Renal cortex interstitium (tissue), 11 donors: Measurements from ENCODE around the gene SH3RF2. TPM values are rescaled to one million over a fixed set of nuclear protein-coding genes. Genes with fewer than 3 reads are reported as not detected.

ENCODE experiments used
- DNase-seq, 11 donors: peaks; one replicate each; pipeline ENCODE4 v3.0.0-alpha.2; 2013; ENCODE audit warnings: low read depth in 9 of 11, low spot score in 4 of 11; ENCODE audit errors: extremely low read depth in 1 of 11
- polyA plus RNA-seq, 3 donors: library from polyadenylated mRNA; unstranded; fragments of 120-200 nt; gene quantifications; one replicate each; pipeline ENCODE4 v1.2.1, GENCODE V29; 2013; ENCODE audit not compliant: insufficient read length in 3 of 3

Gene SH3RF2
- polyA plus RNA-seq, 3 donors = 4.6 to 5.9 (median 5.2) TPM

DNA sequence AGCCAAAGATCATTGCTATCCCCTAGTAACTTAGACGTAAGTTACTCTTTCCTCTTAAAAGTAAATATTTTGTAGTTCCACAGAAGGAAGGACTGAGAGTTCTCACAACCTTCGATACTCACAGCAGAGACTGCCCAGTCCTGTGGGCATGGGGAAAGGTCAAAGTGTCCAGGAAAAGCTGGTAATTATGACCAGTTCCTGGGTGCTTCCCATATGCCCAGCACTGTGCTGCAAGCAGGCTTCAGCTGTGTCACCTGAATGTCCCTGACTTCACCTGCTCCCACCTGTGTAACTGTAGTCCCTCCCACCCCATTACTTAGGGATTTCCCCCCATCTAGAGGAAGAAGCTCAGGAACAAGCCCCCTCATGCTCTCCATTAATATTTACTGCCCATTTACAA lies 18.0 kb upstream of the SH3RF2 start:
- no peak for DNase-seq

GRCh38 chr5:145919413-145919812 lies 17.0 kb upstream of the SH3RF2 start:
- no peak for DNase-seq

DNA sequence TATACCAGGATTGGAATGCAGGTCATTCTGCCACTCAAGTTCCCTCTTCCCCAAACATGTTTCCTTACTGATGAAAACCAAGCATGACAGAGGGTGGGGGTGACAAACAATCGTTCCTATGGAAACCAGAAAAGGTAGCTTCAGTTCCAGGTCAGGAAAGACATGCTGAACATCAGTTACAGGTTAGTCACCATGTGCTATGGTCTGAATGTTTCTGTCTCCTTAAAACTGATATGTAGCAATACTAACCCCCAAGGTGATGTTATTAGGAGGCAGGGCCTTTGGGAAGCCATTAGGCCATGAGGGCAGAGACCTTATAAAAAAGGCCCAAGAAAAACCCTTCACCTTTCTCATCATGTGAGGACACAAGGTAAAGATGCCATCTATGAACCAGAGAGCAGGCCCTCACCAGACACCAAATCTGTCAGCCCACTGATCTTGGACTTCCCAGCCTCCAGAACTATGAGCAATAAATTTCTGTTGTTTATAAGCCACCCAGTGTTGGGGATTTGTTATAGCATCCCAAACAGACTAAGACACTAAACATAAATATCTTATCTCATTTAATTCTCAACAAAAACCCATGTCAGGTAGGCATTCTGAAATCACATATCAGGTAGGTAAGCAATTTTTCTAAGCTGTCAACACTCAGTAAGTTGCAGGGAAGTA lies 15.7 kb upstream of the SH3RF2 start:
- DNase-seq = no peak

DNA sequence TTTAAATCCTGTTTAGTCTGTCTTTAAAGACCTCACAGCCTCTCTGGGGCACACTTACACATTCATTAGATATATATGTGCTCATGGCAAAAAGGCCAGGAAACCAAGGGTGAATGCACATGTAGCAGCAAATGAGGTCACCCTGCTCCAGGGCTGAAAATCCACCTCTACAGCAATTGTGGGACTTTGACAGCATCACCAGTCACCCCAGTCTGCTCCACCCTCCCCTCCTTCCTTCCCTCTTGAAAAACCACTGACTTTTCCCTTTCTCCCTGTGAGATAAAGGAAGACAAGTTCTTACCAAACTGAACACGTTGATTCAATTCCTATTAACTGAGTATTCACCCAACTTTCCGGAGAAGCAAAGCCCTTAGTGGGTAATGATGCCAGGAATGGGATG lies 15.2 kb upstream of the SH3RF2 start:
- no peak for DNase-seq

DNA sequence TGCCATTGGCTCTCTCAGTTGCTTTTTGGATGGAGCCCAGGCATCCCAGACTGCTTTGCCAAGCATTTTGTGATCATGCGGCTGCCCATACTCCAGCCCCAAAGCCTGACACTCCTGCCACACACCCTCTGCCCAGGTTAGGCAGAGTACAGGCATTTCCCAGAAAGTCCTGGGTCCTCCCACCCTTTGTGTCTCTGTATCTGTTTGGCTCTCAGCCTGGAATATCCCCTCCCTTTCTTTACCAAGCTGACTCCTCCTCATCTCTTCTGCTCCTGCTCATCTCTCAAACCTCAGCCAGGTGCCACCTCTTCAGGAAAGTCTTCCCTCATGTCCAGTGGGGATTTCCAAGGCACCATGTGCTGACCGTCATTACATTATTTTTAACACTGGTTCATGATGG lies 14.3 kb upstream of the SH3RF2 start:
- no peak for DNase-seq

GRCh38 chr5:145923405-145923804 lies 13.0 kb upstream of the SH3RF2 start:
- DNase-seq = no peak

GRCh38 chr5:145924849-145925248 lies 11.5 kb upstream of the SH3RF2 start:
- no peak for DNase-seq

GRCh38 chr5:145925353-145925752 lies 11.0 kb upstream of the SH3RF2 start:
- no peak for DNase-seq

GRCh38 chr5:145925803-145926202 lies 10.6 kb upstream of the SH3RF2 start:
- no peak for DNase-seq

- DNase-seq = no peak
Measured at GRCh38 chr5:145931718-145932117, 4.7 kb upstream of the SH3RF2 start.

DNA sequence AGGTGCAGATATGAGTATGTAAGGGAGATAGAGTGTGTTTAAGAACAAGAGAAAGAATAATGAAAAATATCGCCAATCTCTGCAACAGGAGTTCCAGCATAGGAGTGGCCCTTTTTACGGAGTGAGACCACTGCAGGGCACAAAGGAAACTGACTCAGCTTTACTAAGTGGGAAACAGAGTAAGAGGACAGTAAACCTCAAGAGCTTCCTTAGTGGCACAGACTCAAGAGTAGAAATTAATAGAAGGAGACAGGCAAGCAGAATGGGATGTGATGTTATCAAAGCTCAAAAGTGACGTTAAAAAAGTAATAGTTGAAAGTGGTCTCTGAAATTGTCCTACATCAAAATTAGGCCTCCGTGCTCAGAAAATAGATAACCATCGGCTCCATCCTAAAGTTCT lies 2.1 kb upstream of the SH3RF2 start:
- DNase-seq = no peak

DNA sequence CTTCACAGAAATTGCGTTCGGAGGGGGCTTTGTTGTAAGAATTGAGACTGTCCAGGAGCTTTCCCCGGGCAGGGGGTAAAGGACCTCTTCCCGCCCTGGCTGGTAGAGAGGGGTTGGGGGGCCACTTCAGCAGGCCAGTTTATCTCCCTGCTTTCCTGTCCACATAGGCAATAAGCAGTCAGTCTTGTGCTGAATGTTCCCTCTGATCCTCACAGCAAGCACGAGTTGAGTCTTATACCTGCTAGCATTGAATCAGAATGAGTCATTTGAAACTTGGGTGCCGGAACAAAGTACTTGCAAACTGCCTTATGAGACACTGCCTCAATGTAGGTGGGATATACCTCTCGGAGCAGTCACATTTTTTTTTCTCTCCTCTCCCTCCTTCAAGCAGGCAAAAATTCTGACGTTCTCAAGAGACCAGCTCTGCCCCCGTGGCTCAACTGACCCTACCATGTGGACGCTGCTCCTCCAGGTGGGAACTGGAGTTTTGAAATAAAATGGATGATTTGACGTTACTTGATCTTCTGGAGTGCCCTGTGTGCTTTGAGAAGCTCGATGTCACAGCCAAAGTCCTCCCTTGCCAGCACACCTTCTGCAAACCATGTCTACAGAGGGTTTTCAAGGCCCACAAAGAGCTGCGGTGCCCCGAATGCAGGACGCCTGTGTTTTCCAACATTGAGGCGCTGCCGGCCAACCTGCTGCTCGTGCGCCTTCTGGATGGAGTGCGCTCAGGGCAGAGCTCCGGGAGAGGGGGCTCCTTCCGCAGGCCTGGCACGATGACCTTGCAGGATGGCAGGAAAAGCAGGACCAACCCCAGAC lies 1.3 kb downstream of the SH3RF2 start:
- DNase-seq = no peak

DNA sequence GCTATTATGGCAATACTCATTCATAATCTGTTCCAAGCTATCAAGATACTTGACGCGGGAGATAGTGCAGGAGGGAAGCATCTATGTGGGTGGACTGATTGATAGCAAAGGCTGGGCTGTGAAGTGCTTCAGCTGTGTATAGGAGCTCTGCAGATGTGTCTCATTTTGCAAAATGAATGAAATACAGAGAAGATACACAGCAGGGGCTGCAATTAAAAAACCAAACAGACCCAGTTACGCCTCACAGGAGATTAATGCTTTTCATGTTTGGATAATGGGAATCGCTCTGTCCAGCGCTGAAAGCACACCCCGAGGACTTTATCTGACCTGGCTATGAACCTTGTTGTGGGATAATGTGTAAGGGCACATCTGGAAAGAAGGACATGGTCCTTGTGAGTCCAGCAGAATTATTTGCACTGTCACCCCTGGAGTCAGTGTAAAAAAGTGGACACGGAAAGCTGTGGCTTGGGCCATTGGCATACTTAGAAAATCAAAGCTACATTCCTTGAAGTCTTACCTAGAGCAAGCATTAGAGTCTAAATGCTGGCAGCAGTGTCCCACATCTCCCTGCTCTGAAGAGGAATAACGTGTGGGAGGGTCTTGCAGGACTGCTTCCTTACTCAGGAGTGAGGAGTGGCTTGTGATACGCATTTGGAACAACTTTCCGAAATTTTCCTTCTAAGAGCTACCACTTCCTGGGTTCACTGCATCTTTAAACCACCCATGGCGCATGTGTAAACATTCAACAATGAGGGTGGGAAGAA lies 2.6 kb downstream of the SH3RF2 start:
- DNase-seq = no peak

GRCh38 chr5:145939540-145940065 lies 3.2 kb downstream of the SH3RF2 start:
- no peak for DNase-seq

GRCh38 chr5:145941096-145941447 lies 4.7 kb downstream of the SH3RF2 start:
- DNase-seq = no peak

DNA sequence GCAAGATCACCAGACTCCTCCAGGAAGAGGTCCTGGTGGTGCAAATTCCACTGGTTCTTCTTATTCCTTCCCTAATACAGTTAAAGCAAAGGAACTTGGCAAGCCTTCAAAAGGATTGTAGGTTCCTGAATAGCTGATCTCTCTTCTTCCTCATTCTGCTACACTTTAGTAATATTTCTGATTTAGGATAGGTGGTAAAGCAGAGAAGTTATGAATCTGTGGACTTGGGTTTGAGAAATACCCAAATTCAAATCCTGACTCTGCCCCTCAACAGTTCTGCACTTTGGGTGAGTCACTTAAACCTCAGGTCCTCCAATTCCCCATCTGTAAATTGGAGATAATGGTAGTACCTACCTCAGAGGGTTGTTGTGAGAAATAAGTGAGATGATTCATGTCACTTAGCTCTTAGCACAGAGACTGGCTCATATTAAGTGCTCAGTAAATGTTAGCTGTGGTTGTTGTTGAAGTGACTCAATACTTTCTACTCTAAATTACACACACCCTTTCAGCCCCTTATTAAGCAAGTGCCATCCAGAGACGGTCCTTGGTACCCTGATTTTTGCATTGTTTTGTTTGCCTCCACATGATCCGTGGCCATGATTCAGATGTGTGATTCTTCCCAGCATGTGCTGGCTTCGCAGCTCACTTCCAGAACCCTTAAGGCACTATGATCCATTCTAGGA lies 5.2 kb downstream of the SH3RF2 start:
- DNase-seq = no peak

DNA sequence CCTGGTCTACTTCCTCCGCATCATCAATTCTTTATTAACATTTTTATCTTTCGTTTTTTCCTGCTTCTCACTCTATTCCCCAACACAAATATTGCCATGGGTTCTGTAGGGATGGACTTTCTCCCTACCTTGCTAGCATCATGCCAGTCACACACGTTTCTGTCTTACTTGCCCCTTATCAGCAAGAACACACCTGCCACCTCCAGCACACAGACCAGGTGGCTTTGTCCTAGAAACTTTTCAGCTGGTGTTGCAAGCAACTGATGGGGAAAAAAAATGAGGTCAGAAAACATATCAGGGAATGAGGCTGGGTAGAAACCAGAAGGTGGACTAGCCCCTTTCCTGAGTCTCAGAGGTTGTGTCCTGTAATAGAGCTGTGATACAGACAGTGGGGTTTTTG lies 5.8 kb downstream of the SH3RF2 start:
- no peak for DNase-seq

DNA sequence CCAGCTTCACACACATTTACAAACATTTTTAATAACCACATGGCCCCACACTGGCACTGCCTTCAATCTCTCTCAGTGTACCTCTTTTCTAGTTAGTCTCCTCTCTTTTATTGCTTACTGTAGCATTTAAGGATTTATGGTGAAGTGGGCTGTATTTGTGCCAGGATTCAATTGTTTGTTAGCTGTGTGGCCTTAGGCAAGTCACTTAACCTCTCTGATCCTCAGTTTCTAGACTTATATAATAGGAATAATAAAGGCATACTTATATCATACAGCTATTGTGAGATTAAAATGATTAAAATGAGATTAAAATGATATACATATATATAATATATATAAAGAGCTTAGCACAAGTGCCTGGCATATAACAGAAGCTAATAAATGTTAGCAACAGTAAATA lies 6.4 kb downstream of the SH3RF2 start:
- DNase-seq = no peak

GRCh38 chr5:145943674-145944121 lies 7.3 kb downstream of the SH3RF2 start:
- DNase-seq = no peak
